Left cardiac atrium (tissue), 4 donors: ENCODE measurements around the gene HS2ST1. TPM values are rescaled to one million over a fixed set of nuclear protein-coding genes. Genes with fewer than 3 reads are reported as not detected.
A peak's percentile ranks its signal among the peaks of the same experiment; 100 is the strongest.

Experiments used
- ATAC-seq, 2 donors: fragments of 200-7000 bp; cut with Tn5 transposase; one replicate each; pipeline ENCODE4 v1.9.1; 2020; ENCODE audit warnings: mild to moderate bottlenecking in 2 of 2, moderate library complexity in 2 of 2
- DNase-seq: peaks from one replicate; pipeline ENCODE4 v3.0.0-alpha.2; 2020
- intact Hi-C, 2 donors: fragments of 100-400 bp; cut with DNase I; formaldehyde crosslinking; loops; one replicate each; pipeline versions ENCODE4 v1.14.1 to v1.15.1; 2022 to 2023
- total RNA-seq, 2 donors: library from RNA; stranded (reverse); fragmentation: NEBNext Ultra II Directional; extraction: Animal tissue kit (Norgen Biotek cat#: 25700); gene quantifications; one replicate each; pipeline ENCODE4 v1.2.1, GENCODE V29; 2021
- donor health status: DM: no; HTN: yes; CAD: no.
- donor health status: DM: no; HTN: yes; CAD: no; lungs with severe emphysema.
- donor health status: DM: yes; HTN: yes; CAD: no.
- donor health status: Dilated cardiomyopathy.

HS2ST1 gene
- total RNA-seq, 2 donors from 2014 or later, result 12.8 to 12.9 TPM

- DNase-seq (no peak), ATAC-seq (peak in 1 of 2 donors; percentile 78)
- intact Hi-C loops, result no loop called here
Measured at GRCh38 chr1:87140831-87141540, 226.6 kb downstream of the HS2ST1 start.

- intact Hi-C loops, result no loop called here
- no peak for ATAC-seq
Measured at GRCh38 chr1:87141556-87141955, 227.1 kb downstream of the HS2ST1 start.

GRCh38 chr1:87143413-87144135 is 229.1 kb downstream of the HS2ST1 start:
- ATAC-seq (no peak), DNase-seq (no peak)
- intact Hi-C loops, result no loop called here

More at GRCh38 chr1:87141556-87141955, 227.1 kb downstream of the HS2ST1 start:
- no peak for DNase-seq

- ATAC-seq, result no peak
- intact Hi-C loops, result no loop called here
Measured at GRCh38 chr1:87144316-87144895, 230.0 kb downstream of the HS2ST1 start.

GRCh38 chr1:87144981-87145380 is 230.5 kb downstream of the HS2ST1 start:
- ATAC-seq (no peak), DNase-seq (no peak)
- intact Hi-C loops, result loop anchor here in 1 of 2 donors (5.0 kb wide), 1 partner anchor 643 kb away; no protein-coding TSS in a partner anchor

More at GRCh38 chr1:87144316-87144895, 230.0 kb downstream of the HS2ST1 start:
- no peak for DNase-seq

- intact Hi-C loops, result loop anchor here in 1 of 2 donors (5.0 kb wide), 1 partner anchor 644 kb away; no protein-coding TSS in a partner anchor
- ATAC-seq (no peak), DNase-seq (no peak)
Measured at GRCh38 chr1:87146538-87146937, 232.1 kb downstream of the HS2ST1 start.

GRCh38 chr1:87146986-87147385 is 232.6 kb downstream of the HS2ST1 start:
- intact Hi-C loops, result loop anchor here in 1 of 2 donors (5.0 kb wide), 1 partner anchor 645 kb away; no protein-coding TSS in a partner anchor
- ATAC-seq (no peak), DNase-seq (no peak)

GRCh38 chr1:87147851-87148250 is 233.4 kb downstream of the HS2ST1 start:
- intact Hi-C loops, result loop anchor here in 1 of 2 donors (5.0 kb wide), 1 partner anchor 646 kb away; no protein-coding TSS in a partner anchor
- ATAC-seq (no peak), DNase-seq (no peak)

GRCh38 chr1:87148661-87149060 is 234.2 kb downstream of the HS2ST1 start:
- no peak for DNase-seq
- no peak for ATAC-seq
- intact Hi-C loops, result loop anchor here in 1 of 2 donors (5.0 kb wide), 1 partner anchor 646 kb away; no protein-coding TSS in a partner anchor

- DNase-seq (no peak), ATAC-seq (peak; percentile 23 to 30)
- intact Hi-C loops, result loop anchor here in 1 of 2 donors (5.0 to 10.0 kb wide), 2 partner anchors 135 to 647 kb away; no protein-coding TSS in a partner anchor
Measured at GRCh38 chr1:87149241-87150041, 235.0 kb downstream of the HS2ST1 start.

- intact Hi-C loops, result loop anchor here in 1 of 2 donors (10.0 kb wide), 1 partner anchor 135 kb away; no protein-coding TSS in a partner anchor
- ATAC-seq (no peak), DNase-seq (no peak)
Measured at GRCh38 chr1:87150143-87150542, 235.7 kb downstream of the HS2ST1 start.

GRCh38 chr1:87151500-87152421 is 237.3 kb downstream of the HS2ST1 start:
- intact Hi-C loops, result loop anchor here in 1 of 2 donors (10.0 kb wide), 1 partner anchor 133 kb away; no protein-coding TSS in a partner anchor
- ATAC-seq (peak; percentile 90 to 94), DNase-seq (peak; percentile 79)

- DNase-seq (no peak), ATAC-seq (no peak)
- intact Hi-C loops, result loop anchor here in 1 of 2 donors (10.0 kb wide), 1 partner anchor 130 kb away; no protein-coding TSS in a partner anchor
Measured at GRCh38 chr1:87154384-87154783, 239.9 kb downstream of the HS2ST1 start.

- ATAC-seq (no peak), DNase-seq (no peak)
- intact Hi-C loops, result loop anchor here in 1 of 2 donors (10.0 kb wide), 1 partner anchor 130 kb away; no protein-coding TSS in a partner anchor
Measured at GRCh38 chr1:87155170-87155569, 240.7 kb downstream of the HS2ST1 start.

GRCh38 chr1:87155648-87156047 is 241.2 kb downstream of the HS2ST1 start:
- no peak for ATAC-seq
- intact Hi-C loops, result loop anchor here in 1 of 2 donors (10.0 kb wide), 1 partner anchor 129 kb away; no protein-coding TSS in a partner anchor
- DNase-seq, result no peak

- no peak for DNase-seq
- ATAC-seq, result no peak
- intact Hi-C loops, result loop anchor here in 1 of 2 donors (10.0 kb wide), 1 partner anchor 129 kb away; no protein-coding TSS in a partner anchor
Measured at GRCh38 chr1:87156124-87156523, 241.7 kb downstream of the HS2ST1 start.

GRCh38 chr1:87159378-87159915 is 245.0 kb downstream of the HS2ST1 start:
- intact Hi-C loops, result loop anchor here in 1 of 2 donors (10.0 kb wide), 1 partner anchor 125 kb away; no protein-coding TSS in a partner anchor
- DNase-seq (no peak), ATAC-seq (peak; percentile 73 to 96)
